ENCODE measurements around the gene DNTT.

GRCh38 chr10:96263669-96264068, 40.6 kb upstream of the DNTT start:
- TF ChIP-seq, protein P1, sequence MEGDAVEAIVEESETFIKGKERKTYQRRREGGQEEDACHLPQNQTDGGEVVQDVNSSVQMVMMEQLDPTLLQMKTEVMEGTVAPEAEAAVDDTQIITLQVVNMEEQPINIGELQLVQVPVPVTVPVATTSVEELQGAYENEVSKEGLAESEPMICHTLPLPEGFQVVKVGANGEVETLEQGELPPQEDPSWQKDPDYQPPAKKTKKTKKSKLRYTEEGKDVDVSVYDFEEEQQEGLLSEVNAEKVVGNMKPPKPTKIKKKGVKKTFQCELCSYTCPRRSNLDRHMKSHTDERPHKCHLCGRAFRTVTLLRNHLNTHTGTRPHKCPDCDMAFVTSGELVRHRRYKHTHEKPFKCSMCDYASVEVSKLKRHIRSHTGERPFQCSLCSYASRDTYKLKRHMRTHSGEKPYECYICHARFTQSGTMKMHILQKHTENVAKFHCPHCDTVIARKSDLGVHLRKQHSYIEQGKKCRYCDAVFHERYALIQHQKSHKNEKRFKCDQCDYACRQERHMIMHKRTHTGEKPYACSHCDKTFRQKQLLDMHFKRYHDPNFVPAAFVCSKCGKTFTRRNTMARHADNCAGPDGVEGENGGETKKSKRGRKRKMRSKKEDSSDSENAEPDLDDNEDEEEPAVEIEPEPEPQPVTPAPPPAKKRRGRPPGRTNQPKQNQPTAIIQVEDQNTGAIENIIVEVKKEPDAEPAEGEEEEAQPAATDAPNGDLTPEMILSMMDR (IDR thresholded peaks at IDR 0.05): no peak
- TF ChIP-seq POLR2AphosphoS5 (IDR thresholded peaks at IDR 0.05): no peak
- TF ChIP-seq POLR2A (IDR thresholded peaks at IDR 0.05; ENCODE audit: low read depth): no peak
- TF ChIP-seq EP300 (IDR thresholded peaks at IDR 0.05): no peak

Measured in esophagus muscularis mucosa (tissue), 4 donors.